Memory B cell (primary cell): ENCODE results near the gene NBPF4.
"Not testable (repeated sequence)": the region's sequence is repeated elsewhere in the genome, so short reads cannot be mapped to it uniquely, and the experiment has no call there.

ENCODE experiments used
- ATAC-seq: fragments of 150-1000 bp; cut with Tn5 transposase; 2 replicates; pipeline ENCODE4 v1.10.0; 2021; ENCODE audit warnings: low read depth, mild to moderate bottlenecking, moderate library complexity
- DNase-seq, 2 donors: peaks; one replicate each; pipeline ENCODE4 v3.0.0; 2022; ENCODE audit warnings: low spot score in 2 of 2
- H3K27ac Mint-ChIP-seq: one replicate; pipeline ENCODE4 v1.8.0; 2022; ENCODE audit warnings: mild to moderate bottlenecking, moderate library complexity, mixed read lengths
- H3K27me3 Mint-ChIP-seq: one replicate; pipeline ENCODE4 v1.8.0; 2022; ENCODE audit warnings: mixed read lengths
- H3K36me3 Mint-ChIP-seq: one replicate; pipeline ENCODE4 v1.8.0; 2022; ENCODE audit warnings: mild to moderate bottlenecking, mixed read lengths
- H3K4me1 Mint-ChIP-seq: one replicate; pipeline ENCODE4 v1.8.0; 2022; ENCODE audit warnings: mixed read lengths
- H3K4me3 Mint-ChIP-seq: one replicate; pipeline ENCODE4 v1.8.0; 2022; ENCODE audit warnings: mild to moderate bottlenecking, moderate library complexity, mixed read lengths
- H3K9me3 Mint-ChIP-seq: one replicate; pipeline ENCODE4 v1.8.0; 2022; ENCODE audit warnings: mixed read lengths

Gene NBPF4

DNA sequence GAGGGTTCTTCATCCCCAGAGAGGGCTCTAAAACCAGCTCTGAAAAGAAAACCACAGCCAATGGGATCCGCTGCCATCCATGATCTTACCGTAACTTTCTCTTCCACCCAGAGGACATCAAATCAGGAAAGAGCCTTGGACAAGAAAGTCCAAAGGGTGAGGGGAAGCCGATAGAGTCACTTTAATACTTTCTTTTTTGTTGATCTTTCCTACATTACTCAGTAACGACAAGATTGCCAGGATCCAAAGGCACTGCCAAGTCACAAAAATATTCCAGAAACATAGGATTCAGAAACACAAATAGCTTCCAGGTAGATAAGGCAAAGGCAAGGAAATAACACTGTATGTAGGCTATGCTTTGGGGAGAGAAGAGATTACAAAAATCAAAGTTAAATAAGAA is 17.0 kb downstream of the NBPF4 start:
- not testable (repeated sequence) for H3K4me3 Mint-ChIP-seq, H3K36me3 Mint-ChIP-seq, H3K27me3 Mint-ChIP-seq, H3K4me1 Mint-ChIP-seq, ATAC-seq, H3K27ac Mint-ChIP-seq, H3K9me3 Mint-ChIP-seq, DNase-seq

- ATAC-seq, H3K4me3 Mint-ChIP-seq, H3K9me3 Mint-ChIP-seq, DNase-seq, H3K27ac Mint-ChIP-seq, H3K36me3 Mint-ChIP-seq, H3K4me1 Mint-ChIP-seq, H3K27me3 Mint-ChIP-seq: not testable (repeated sequence)
Observed at GRCh38 chr1:108223226-108223625, 20.6 kb downstream of the NBPF4 start.

- H3K9me3 Mint-ChIP-seq, H3K4me1 Mint-ChIP-seq, H3K27me3 Mint-ChIP-seq, H3K4me3 Mint-ChIP-seq, DNase-seq, H3K27ac Mint-ChIP-seq, H3K36me3 Mint-ChIP-seq, ATAC-seq: not testable (repeated sequence)
Observed at GRCh38 chr1:108217515-108218174, 26.2 kb downstream of the NBPF4 start.

DNA sequence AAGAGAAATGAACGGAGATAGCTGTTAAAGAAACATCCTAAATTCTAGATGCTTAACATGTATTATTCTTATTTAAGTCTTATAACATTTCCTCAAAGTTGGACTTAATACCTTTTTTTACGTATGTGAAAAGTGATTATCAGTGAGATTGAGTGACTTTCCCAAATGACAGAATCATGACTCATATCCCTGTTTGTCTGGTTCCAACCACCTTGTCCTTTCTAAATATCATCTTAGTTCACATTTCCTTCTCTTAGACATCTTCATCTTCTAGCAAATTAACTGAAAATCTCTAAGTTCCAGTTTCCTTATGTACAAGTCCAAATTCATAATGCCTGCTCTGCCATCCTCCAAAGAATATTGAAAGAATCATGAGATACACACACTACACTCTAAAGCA is 26.9 kb downstream of the NBPF4 start:
- H3K9me3 Mint-ChIP-seq, H3K4me3 Mint-ChIP-seq, H3K4me1 Mint-ChIP-seq, H3K27ac Mint-ChIP-seq, DNase-seq, ATAC-seq, H3K36me3 Mint-ChIP-seq, H3K27me3 Mint-ChIP-seq: not testable (repeated sequence)

GRCh38 chr1:108216028-108216890 is 27.6 kb downstream of the NBPF4 start:
- H3K4me1 Mint-ChIP-seq, H3K27ac Mint-ChIP-seq, H3K36me3 Mint-ChIP-seq, H3K9me3 Mint-ChIP-seq, DNase-seq, H3K4me3 Mint-ChIP-seq, ATAC-seq, H3K27me3 Mint-ChIP-seq: not testable (repeated sequence)

- H3K9me3 Mint-ChIP-seq, H3K27me3 Mint-ChIP-seq, H3K4me1 Mint-ChIP-seq, H3K27ac Mint-ChIP-seq, H3K36me3 Mint-ChIP-seq, DNase-seq, H3K4me3 Mint-ChIP-seq: not testable (repeated sequence)
- peak; percentile 62 for ATAC-seq
Observed at GRCh38 chr1:108214641-108215465, 29.0 kb downstream of the NBPF4 start.

- Mint-ChIP-seq H3K4me3 (no peak overlapping the region), H3K27me3 (peaks cover 13% of the 10 kb centered on the region), H3K36me3 (no peaks in the 10 kb centered on the region), H3K27ac (no peak overlapping the region), H3K9me3 (no peaks in the 10 kb centered on the region), H3K4me1 (peaks cover 6% of the 10 kb centered on the region)
- ATAC-seq (no peak), DNase-seq (no peak)
Observed at GRCh38 chr1:108211014-108211413, 32.9 kb downstream of the NBPF4 start.

- Mint-ChIP-seq H3K4me1 (peaks cover 3% of the 10 kb centered on the region), H3K27me3 (peaks cover 12% of the 10 kb centered on the region), H3K36me3 (no peaks in the 10 kb centered on the region), H3K27ac (no peak overlapping the region), H3K9me3 (no peaks in the 10 kb centered on the region), H3K4me3 (no peak overlapping the region)
- ATAC-seq (peak; percentile 49), DNase-seq (no peak)
Observed at GRCh38 chr1:108209456-108210108, 34.3 kb downstream of the NBPF4 start.

DNA sequence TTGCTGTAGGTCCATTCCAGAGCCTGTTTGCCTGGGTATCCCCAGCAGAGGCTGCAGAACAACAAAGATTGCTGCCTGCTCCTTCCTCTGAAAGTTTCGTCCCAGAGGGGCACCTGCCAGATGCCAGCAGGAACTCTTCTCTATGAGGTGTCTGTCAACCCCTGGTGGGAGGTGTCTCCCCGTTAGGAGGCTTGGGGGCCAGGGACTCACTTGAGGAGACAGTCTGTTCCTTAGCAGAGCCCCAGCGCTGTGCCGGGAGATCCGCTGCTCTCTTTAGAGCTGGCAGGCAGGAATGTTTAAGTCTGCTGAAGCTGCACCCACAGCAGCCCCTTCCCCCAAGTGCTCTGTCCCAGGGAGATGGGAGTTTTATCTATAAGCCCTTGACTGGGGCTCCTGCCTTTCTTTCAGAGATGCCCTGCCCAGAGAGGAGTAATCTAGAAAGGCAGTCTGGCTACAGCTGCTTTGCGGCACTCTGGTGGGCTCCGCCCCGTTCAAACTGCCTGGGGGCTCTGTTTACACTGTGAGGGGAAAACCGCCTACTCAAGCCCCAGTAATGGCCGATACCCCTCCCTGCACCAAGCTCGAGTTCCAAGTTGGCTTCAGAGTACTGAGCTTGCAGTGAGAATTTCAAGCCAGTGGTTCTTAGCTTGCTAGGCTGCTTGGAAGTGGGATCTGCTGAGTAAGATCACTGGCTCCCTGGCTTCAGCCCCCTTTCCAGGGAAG is 35.0 kb downstream of the NBPF4 start:
- H3K4me3 Mint-ChIP-seq, result no peak overlapping the region
- H3K9me3 Mint-ChIP-seq, result no peaks in the 10 kb centered on the region
- H3K36me3 Mint-ChIP-seq, result no peaks in the 10 kb centered on the region
- DNase-seq (no peak), ATAC-seq (no peak)
- peaks cover 3% of the 10 kb centered on the region for H3K4me1 Mint-ChIP-seq
- peaks cover 12% of the 10 kb centered on the region for H3K27me3 Mint-ChIP-seq
- no peak overlapping the region for H3K27ac Mint-ChIP-seq

- H3K27ac Mint-ChIP-seq, ATAC-seq, H3K4me3 Mint-ChIP-seq: not testable (repeated sequence)
Observed at GRCh38 chr1:108203582-108203981, 40.3 kb downstream of the NBPF4 start.

GRCh38 chr1:108201687-108202086 is 42.2 kb downstream of the NBPF4 start:
- Mint-ChIP-seq H3K4me1 (peaks cover 28% of the 10 kb centered on the region), H3K36me3 (peaks cover 4% of the 10 kb centered on the region), H3K27me3 (peaks cover 2% of the 10 kb centered on the region), H3K27ac (no peak overlapping the region), H3K4me3 (no peak overlapping the region), H3K9me3 (no peaks in the 10 kb centered on the region)
- DNase-seq (no peak), ATAC-seq (no peak)

More at GRCh38 chr1:108203582-108203981, 40.3 kb downstream of the NBPF4 start:
- peaks cover 15% of the 10 kb centered on the region for H3K4me1 Mint-ChIP-seq
- H3K27me3 Mint-ChIP-seq, H3K36me3 Mint-ChIP-seq, H3K9me3 Mint-ChIP-seq, DNase-seq: not testable (repeated sequence)

GRCh38 chr1:108200687-108201051 is 43.2 kb downstream of the NBPF4 start:
- peak overlapping the region; percentile 94 for H3K4me3 Mint-ChIP-seq
- peaks cover 4% of the 10 kb centered on the region for H3K36me3 Mint-ChIP-seq
- peaks cover 32% of the 10 kb centered on the region for H3K4me1 Mint-ChIP-seq
- H3K27ac Mint-ChIP-seq, result peak overlapping the region; percentile 89
- no peaks in the 10 kb centered on the region for H3K27me3 Mint-ChIP-seq
- ATAC-seq (peak; percentile 67), DNase-seq (peak; percentile 25 to 36)
- no peaks in the 10 kb centered on the region for H3K9me3 Mint-ChIP-seq
